Epidermal melanocyte (primary cell): ENCODE results near the gene NAPSA.
"Not testable (repeated sequence)": the region's sequence is repeated elsewhere in the genome, so short reads cannot be mapped to it uniquely, and the experiment has no call there.

Source experiments
- DNase-seq: peaks from one replicate; pipeline ENCODE4 v3.0.0; 2011; ENCODE audit warnings: low spot score; ENCODE audit not compliant: insufficient read length

NAPSA gene

DNA sequence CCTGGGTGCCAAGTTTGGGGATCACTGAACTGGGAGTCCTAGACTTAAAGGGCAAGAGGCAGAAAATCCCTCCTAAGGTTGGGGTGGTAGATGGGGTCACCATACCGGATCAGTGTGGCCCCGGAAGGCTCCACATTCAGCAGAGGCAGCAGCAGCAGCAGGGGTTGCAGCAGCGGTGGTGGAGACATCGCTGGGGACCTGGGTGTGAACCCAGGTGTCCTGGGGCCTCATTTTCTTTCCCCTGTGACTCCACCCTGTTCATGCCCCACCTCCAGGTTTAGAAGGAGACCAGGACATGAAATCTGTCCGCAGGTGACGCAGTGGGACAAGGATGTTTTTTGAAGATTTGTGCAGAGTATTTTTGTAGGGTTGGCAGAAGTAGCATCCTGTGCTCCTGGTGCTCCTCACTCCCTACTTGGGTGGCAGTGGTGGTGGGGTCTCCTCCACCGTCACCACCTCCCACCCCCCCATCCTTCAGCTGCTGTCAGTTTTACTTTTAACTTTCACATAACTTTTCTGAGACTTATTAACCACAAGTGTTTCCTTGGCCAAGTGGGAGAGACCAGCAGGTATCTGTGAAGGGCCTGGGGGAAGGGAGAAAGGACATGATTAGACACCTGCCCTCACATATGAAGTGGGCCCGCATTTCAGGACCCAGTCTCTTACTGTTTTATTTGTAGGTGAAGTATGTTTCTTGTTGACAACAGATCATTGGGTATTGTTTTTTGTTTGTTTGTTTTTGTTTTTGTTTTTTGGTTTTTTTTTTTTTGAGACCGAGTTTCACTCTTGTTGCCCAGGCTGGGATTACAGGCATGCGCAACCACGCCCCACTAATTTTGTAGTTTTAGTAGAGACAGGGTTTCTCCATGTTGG is at the start of gene NAPSA:
Gene NAPSA, minus strand, starts transcription at position 206 of the 873 bp plus-strand sequence. Its CDS starts 18 bp downstream, at position 188.
- no peak for DNase-seq

- DNase-seq: no peak
Measured at GRCh38 chr19:50413531-50413930, 48.1 kb upstream of the NAPSA start.

- DNase-seq: no peak
Measured at GRCh38 chr19:50413096-50413495, 47.7 kb upstream of the NAPSA start.

GRCh38 chr19:50412419-50412818 is 47.0 kb upstream of the NAPSA start:
- DNase-seq: no peak

- DNase-seq: no peak
Measured at GRCh38 chr19:50410109-50410508, 44.7 kb upstream of the NAPSA start.

- no peak for DNase-seq
Measured at GRCh38 chr19:50409347-50409746, 43.9 kb upstream of the NAPSA start.

DNA sequence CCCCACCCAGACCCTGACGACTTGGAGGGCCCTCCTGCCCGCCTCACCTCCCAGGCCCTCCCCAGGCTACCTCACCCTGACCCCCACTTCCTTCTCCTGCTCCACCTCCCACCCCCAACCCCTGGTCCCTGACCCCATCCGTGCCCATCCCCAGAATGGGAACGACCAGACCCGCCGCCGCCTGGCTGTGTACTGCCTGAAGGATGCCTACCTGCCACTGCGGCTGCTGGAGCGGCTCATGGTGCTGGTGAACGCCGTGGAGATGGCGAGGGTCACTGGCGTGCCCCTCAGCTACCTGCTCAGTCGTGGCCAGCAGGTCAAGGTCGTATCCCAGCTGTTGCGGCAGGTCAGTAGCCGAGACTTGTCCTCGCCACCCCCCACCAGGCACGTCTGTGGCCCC is 41.4 kb upstream of the NAPSA start:
- no peak for DNase-seq

GRCh38 chr19:50406156-50406820 is 40.8 kb upstream of the NAPSA start:
- DNase-seq: no peak

DNA sequence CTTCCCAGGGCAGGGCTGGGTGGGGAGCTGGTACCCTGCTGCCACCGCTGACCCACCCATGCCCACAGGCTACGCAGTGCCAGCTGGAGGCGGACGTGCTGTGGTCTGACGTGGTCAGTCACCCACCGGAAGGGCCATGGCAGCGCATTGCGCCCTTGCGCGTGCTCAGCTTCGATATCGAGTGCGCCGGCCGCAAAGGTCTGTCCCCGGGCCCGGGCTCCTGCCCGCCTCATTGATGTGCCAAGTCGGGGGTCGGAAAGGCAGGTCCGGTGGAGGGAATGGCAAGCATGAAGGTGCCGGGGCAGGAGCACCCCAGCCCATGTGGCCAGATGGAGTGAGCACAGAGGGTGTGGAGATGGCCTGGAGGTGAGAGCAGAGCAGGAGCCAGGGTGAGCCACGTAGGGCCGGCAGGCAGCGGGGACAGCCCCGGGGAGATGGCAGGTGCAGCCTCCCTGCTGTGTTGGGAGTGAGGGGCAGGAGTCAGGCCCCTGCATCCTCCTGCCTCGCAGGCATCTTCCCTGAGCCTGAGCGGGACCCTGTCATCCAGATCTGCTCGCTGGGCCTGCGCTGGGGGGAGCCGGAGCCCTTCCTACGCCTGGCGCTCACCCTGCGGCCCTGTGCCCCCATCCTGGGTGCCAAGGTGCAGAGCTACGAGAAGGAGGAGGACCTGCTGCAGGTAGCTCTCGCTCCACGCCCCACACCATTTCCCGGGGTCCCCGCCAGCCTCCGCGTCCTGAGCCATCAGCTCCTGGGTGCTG is 37.3 kb upstream of the NAPSA start:
- DNase-seq: no peak

- no peak for DNase-seq
Measured at GRCh38 chr19:50401605-50402450, 36.4 kb upstream of the NAPSA start.

DNA sequence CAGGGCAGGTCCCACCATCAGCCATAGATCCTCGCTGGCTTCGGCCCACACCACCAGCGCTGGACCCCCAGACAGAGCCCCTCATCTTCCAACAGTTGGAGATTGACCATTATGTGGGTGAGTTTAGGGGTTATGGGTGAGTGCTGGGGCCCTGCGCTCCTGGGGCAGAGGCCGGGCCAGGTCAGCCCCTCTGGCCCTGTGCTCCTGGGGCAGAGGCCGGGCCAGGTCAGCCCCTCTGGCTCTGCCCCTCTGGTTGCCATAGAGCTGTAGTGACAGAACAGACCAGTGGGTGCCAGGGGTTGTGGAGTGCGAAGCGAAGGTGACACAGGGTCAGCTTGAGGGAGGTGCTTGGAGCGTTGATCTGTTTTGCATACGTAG is 33.9 kb upstream of the NAPSA start:
- no peak for DNase-seq

- no peak for DNase-seq
Measured at GRCh38 chr19:50398675-50399367, 33.4 kb upstream of the NAPSA start.

- DNase-seq: no peak
Measured at GRCh38 chr19:50394017-50394416, 28.6 kb upstream of the NAPSA start.

- no peak for DNase-seq
Measured at GRCh38 chr19:50393589-50393988, 28.1 kb upstream of the NAPSA start.

- DNase-seq: no peak
Measured at GRCh38 chr19:50392759-50393158, 27.3 kb upstream of the NAPSA start.

- not testable (repeated sequence) for DNase-seq
Measured at GRCh38 chr19:50390952-50391351, 25.5 kb upstream of the NAPSA start.

- not testable (repeated sequence) for DNase-seq
Measured at GRCh38 chr19:50390295-50390694, 24.9 kb upstream of the NAPSA start.

GRCh38 chr19:50387868-50388245 is 22.4 kb upstream of the NAPSA start:
- DNase-seq: no peak

- no peak for DNase-seq
Measured at GRCh38 chr19:50387176-50387867, 21.9 kb upstream of the NAPSA start.
